Measurements from ENCODE around the gene AFDN.

The AFDN gene

GRCh38 chr6:167804281-167805013, 22.3 kb upstream of the AFDN start:
- TF ChIP-seq, protein P1, sequence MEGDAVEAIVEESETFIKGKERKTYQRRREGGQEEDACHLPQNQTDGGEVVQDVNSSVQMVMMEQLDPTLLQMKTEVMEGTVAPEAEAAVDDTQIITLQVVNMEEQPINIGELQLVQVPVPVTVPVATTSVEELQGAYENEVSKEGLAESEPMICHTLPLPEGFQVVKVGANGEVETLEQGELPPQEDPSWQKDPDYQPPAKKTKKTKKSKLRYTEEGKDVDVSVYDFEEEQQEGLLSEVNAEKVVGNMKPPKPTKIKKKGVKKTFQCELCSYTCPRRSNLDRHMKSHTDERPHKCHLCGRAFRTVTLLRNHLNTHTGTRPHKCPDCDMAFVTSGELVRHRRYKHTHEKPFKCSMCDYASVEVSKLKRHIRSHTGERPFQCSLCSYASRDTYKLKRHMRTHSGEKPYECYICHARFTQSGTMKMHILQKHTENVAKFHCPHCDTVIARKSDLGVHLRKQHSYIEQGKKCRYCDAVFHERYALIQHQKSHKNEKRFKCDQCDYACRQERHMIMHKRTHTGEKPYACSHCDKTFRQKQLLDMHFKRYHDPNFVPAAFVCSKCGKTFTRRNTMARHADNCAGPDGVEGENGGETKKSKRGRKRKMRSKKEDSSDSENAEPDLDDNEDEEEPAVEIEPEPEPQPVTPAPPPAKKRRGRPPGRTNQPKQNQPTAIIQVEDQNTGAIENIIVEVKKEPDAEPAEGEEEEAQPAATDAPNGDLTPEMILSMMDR (IDR thresholded peaks at IDR 0.05), result no peak

DNA sequence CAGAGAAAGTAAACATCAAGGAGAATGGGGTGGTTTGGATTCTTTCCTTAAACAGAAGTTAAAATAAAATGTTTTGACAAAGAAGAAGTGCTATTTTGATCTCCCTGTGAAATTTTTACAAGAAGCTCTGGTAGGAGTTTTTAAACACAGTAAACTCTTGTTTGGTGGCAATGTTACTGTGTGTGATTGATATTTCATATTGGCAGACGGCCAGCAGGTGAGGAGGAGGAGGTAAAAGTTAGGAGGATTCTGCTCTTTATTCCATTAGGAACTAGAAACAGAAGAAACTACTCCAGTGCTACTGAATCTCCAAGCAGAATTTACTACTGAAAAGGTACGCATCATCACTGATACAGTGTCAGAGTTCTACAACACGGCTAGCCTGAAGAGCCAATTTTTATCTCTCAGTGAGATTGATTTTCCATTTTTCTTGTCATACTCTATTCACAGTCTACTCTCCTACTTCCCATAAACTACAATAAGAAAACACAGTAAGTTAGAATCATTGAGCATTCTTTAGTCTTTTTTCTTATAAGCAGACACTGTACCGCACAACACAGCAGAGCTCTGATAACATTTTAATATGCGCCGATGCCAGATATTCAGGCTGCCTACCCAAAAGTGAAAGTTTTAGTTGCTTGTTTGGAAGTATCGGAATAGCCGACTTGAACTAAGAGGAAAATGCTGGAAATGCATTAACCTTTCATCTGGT, 21.2 kb upstream of the AFDN start:
- TF ChIP-seq, protein P1 (IDR thresholded peaks at IDR 0.05), result no peak

DNA sequence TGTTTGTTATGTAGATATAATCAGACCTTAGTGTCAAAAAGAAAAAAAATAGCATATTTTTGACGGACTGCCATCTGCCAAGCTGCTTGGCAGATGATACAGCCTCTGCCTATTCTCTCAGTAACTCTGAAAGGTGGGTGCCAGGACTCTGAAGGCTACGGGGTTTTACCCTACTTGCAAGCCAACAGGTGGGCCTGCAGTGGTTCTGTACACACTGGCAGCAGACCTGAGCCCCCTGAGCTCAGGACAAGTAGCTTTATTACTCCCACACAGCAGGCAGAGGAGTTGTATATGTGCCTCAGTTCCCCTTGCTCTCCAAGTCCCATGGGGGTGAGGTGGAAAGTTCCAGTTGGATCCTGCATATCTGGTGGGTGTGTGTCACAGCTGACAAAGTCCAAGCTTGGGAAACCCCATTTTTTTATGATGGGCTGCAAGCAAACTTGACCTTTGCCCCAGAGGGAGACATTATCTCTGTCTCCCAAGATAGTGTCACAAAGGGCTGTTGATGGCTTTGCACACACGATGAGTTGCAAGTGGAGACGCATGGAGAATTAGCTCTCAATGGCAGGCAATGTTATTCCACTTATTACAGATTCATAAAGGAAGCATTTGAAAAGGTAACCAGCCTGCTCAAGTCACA, 20.5 kb upstream of the AFDN start:
- TF ChIP-seq, protein P1 (IDR thresholded peaks at IDR 0.05), result no peak

DNA sequence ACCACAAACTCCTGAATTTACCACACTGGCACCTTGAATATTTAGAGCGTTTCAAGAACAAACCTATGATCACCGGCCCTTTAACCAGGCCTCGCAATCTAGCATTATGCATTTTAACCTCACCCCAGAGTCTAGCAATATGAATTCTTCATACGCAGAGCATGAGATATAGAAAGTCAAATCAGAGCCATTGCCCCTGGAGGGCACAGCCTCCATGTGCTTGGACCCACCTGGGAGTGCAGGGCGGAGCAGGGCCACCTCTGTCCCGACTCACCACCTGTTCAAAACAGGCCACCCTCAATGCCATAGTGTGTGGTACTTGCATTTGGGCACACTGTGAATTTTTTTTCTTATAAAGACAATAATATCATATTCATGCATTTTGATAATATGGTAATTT, 19.5 kb upstream of the AFDN start:
- TF ChIP-seq, protein P1 (IDR thresholded peaks at IDR 0.05), result no peak

DNA sequence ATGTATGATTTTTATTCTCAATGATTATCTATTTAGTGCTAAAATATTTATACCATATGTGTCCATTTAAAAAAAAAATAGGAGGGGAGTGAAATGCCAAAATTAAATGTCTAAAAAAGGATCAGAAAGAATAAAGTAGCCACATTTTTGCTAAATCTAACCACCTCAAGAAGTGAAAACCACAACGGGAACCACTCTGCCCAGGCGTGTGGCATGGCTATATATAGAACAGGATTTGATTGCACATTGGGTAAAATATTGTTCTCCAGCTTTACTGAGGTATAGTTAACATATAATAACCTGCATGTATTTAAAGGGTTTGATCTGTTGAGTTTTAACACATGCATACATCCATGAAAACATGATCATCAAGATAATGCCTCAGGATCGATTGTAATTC, 19.0 kb upstream of the AFDN start:
- TF ChIP-seq, protein P1 (IDR thresholded peaks at IDR 0.05), result no peak

DNA sequence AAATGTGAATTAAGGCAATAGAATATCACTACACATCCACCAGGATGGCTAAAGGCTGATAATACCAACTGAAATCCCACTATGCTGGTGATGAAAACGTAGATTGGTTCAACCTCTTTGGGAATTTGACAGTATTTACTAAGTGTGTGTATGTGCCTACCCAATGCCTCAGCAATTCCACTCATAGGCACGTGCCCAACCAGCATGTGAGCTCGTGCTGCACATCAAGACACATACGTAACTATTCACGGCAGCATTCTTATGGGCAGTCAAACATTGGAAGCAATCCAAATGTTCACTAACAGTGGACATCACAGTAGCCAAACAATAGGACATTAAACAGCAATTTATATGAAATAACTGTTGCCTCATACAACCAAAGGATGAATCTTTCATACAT, 15.7 kb upstream of the AFDN start:
- TF ChIP-seq, protein P1 (IDR thresholded peaks at IDR 0.05), result no peak

- TF ChIP-seq, protein P1 (IDR thresholded peaks at IDR 0.05), result no peak
Observed at GRCh38 chr6:167811442-167812087, 15.1 kb upstream of the AFDN start.

All from LNCAP (cell line).